SK-N-SH treated with all-trans-retinoic acid at 6 μM for 48 hours (cell line): ENCODE results near the gene SKAP2.

Source experiments
- ARNTL ChIP-seq: fragments of 450-650 bp; formaldehyde crosslinking; IDR thresholded peaks from 2 replicates; pipeline ENCODE4 v1.5.0; 2020; ENCODE audit warnings: low read depth, mild to moderate bottlenecking, moderate library complexity, borderline replicate concordance
- CREB5 ChIP-seq: fragments of 250-450 bp; sonication (Bioruptor Pico); IDR thresholded peaks from 2 replicates; pipeline ENCODE4 v1.5.1; 2020; ENCODE audit warnings: low read depth, mild to moderate bottlenecking, moderate library complexity
- GLIS3 ChIP-seq: fragments of 250-450 bp; sonication (Bioruptor Pico); IDR thresholded peaks from 2 replicates; pipeline ENCODE4 v1.5.0; 2020; ENCODE audit warnings: mild to moderate bottlenecking, moderate library complexity
- RARB ChIP-seq: fragments of 250-450 bp; sonication (Bioruptor Pico); IDR thresholded peaks from 2 replicates; pipeline ENCODE4 v1.8.0; 2021; ENCODE audit warnings: mild to moderate bottlenecking, moderate library complexity
- TSHZ2 ChIP-seq: fragments of 250-450 bp; sonication (Bioruptor Pico); IDR thresholded peaks from 2 replicates; pipeline ENCODE4 v1.5.0; 2020; ENCODE audit warnings: mild to moderate bottlenecking, moderate library complexity
- ZC3H10 ChIP-seq: fragments of 250-450 bp; sonication (Bioruptor Pico); IDR thresholded peaks from 2 replicates; pipeline ENCODE4 v1.5.1; 2021; ENCODE audit warnings: mild to moderate bottlenecking, moderate library complexity
- ZFP3 ChIP-seq: fragments of 250-450 bp; sonication (Bioruptor Pico); IDR thresholded peaks from 2 replicates; pipeline ENCODE4 v1.5.0; 2020; ENCODE audit warnings: mild to moderate bottlenecking, moderate library complexity
- ZNF565 ChIP-seq: fragments of 450-650 bp; formaldehyde crosslinking; conservative IDR thresholded peaks from 2 replicates; pipeline ENCODE4 v1.5.0; 2020; ENCODE audit warnings: low read depth, mild to moderate bottlenecking, moderate library complexity
- ZNF70 ChIP-seq: fragments of 450-650 bp; formaldehyde crosslinking; IDR thresholded peaks from 2 replicates; pipeline ENCODE4 v1.5.0; 2020; ENCODE audit warnings: mild to moderate bottlenecking, moderate library complexity
- ZNF8 ChIP-seq: fragments of 450-650 bp; formaldehyde crosslinking; IDR thresholded peaks from 2 replicates; pipeline ENCODE4 v1.5.0; 2020; ENCODE audit warnings: mild to moderate bottlenecking, moderate library complexity
- TF ChIP-seq, protein P1 (sequence below): fragments of 250-450 bp; sonication (Bioruptor Pico); IDR thresholded peaks from 2 replicates; pipeline ENCODE4 v1.8.0; 2021; ENCODE audit warnings: low read depth, mild to moderate bottlenecking, moderate library complexity, borderline replicate concordance
- TF ChIP-seq, protein P2 (sequence below): fragments of 250-450 bp; sonication (Bioruptor Pico); IDR thresholded peaks from 2 replicates; pipeline ENCODE4 v1.8.0; 2020; ENCODE audit warnings: mild to moderate bottlenecking, moderate library complexity, borderline replicate concordance

DNA sequence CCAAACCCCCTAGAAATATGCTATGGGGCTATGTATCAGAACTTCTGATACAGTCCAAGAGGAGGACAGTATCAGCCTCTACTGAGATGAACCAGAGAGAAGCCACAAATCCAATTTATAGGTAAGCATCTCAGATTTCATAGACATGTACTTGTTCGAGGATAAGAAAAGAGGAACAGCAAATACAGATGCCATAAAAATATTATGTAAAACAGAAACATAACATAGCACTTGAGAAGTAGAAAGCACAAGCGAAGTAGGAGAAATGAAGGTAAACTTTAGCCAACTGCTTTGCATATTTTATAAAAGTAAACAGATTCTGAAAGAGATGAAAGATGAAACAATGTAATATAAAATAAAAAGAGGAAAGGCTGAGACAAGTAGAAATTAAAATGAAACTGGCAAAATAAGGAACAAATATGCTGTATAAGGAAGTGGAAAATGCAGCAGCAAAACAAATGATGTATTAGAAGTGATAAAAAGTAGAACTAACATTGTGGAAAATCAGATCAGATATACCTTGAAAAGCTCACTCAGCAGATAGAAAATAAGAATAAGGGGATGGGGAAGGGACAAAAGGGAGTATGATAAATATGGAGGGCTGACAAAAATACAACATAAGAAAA, 135.1 kb downstream of the SKAP2 start:
- no peak for TF ChIP-seq ZNF70 (CRISPR knock-in tag)
- TF ChIP-seq ZNF565 (CRISPR knock-in tag) = no peak
- TF ChIP-seq GLIS3 = no peak
- no peak for TF ChIP-seq ARNTL (CRISPR knock-in tag)
- TF ChIP-seq, protein P1, sequence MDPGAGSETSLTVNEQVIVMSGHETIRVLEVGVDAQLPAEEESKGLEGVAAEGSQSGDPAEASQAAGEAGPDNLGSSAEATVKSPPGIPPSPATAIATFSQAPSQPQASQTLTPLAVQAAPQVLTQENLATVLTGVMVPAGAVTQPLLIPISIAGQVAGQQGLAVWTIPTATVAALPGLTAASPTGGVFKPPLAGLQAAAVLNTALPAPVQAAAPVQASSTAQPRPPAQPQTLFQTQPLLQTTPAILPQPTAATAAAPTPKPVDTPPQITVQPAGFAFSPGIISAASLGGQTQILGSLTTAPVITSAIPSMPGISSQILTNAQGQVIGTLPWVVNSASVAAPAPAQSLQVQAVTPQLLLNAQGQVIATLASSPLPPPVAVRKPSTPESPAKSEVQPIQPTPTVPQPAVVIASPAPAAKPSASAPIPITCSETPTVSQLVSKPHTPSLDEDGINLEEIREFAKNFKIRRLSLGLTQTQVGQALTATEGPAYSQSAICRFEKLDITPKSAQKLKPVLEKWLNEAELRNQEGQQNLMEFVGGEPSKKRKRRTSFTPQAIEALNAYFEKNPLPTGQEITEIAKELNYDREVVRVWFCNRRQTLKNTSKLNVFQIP (CRISPR knock-in tag) = no peak
- no peak for TF ChIP-seq TSHZ2
- TF ChIP-seq, protein P2, sequence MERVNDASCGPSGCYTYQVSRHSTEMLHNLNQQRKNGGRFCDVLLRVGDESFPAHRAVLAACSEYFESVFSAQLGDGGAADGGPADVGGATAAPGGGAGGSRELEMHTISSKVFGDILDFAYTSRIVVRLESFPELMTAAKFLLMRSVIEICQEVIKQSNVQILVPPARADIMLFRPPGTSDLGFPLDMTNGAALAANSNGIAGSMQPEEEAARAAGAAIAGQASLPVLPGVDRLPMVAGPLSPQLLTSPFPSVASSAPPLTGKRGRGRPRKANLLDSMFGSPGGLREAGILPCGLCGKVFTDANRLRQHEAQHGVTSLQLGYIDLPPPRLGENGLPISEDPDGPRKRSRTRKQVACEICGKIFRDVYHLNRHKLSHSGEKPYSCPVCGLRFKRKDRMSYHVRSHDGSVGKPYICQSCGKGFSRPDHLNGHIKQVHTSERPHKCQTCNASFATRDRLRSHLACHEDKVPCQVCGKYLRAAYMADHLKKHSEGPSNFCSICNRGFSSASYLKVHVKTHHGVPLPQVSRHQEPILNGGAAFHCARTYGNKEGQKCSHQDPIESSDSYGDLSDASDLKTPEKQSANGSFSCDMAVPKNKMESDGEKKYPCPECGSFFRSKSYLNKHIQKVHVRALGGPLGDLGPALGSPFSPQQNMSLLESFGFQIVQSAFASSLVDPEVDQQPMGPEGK = no peak
- TF ChIP-seq ZFP3 = no peak
- TF ChIP-seq ZNF8 (CRISPR knock-in tag) = no peak
- TF ChIP-seq ZC3H10 (CRISPR knock-in tag) = no peak
- TF ChIP-seq RARB (CRISPR knock-in tag) = no peak
- TF ChIP-seq CREB5 = no peak
